HG03175 (cell line): ENCODE results near the gene TMEM182.

Source experiments
- ATAC-seq: cut with Tn5 transposase; IDR thresholded peaks from one replicate; pipeline ENCODE4 v1.9.1; 2021; ENCODE audit warnings: mild to moderate bottlenecking, moderate library complexity; ENCODE audit not compliant: unreplicated experiment

TMEM182 gene

DNA sequence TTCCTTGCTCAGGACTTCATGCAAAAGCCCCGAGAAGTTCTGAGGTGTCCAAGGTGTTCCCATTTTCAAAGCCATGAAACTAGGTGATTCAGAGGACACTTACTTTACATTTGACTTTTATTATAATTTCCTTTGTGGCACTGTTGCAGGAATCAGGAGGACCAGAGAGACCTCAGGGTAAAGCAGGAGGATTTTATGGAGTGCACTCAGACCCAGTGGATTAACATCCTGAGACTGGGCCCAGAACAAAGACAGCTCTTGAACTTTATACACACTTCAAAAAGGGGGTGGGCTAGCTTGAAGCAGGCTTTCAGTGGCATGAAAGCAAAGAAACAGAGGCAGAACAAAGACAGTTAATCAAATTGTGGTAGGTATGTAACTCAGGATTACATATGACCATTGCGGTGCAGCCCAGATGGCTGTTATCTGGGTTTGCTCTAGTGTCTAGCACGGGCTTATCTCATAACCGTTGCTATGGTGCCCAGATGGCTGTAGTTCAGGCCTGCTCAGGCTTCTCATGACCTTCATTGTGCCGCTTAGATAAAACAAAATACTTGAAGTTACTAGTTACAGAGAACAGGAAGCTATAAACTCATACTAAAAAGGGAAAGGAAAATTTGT, 39.4 kb downstream of the TMEM182 start:
- ATAC-seq, result no peak

DNA sequence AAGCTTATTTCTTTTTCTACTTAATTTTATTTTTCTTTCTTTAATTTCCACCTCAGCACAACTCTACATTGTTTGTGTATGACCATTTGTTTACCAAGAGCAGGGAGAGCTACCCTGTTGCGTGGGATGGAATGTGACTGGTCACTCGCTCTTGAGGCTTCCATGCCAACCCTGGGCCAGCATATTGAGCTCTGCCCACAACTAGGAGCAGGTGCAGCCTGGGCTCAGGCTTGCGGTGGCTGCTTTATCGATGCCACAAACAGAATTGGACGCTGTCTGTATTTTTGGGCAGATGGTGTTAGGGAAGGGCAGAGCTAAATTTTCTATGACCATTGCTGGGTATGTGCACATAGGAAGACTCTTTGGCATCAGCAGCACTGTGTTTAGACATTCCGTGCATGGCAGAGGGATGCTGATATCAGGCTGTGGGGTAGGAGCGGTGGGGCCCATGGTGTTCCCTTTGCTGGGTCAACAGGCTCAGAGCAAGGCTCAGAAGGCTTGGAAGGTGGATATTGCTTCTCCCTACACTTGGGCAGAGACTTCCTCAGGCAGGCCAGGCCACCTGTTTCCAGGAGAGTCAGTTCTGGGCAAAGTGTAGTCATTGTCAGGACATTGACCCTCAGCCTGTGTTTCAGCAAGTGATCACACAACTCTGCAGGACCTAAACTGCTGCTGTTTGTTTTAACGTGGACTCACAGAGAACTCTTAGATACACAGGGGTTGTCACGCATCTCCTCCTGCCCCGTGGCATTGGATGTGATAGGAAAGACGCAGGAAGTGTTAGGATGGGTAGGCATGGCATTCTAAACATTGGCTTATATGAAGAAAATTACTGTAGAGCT, 40.2 kb downstream of the TMEM182 start:
- ATAC-seq, result no peak

DNA sequence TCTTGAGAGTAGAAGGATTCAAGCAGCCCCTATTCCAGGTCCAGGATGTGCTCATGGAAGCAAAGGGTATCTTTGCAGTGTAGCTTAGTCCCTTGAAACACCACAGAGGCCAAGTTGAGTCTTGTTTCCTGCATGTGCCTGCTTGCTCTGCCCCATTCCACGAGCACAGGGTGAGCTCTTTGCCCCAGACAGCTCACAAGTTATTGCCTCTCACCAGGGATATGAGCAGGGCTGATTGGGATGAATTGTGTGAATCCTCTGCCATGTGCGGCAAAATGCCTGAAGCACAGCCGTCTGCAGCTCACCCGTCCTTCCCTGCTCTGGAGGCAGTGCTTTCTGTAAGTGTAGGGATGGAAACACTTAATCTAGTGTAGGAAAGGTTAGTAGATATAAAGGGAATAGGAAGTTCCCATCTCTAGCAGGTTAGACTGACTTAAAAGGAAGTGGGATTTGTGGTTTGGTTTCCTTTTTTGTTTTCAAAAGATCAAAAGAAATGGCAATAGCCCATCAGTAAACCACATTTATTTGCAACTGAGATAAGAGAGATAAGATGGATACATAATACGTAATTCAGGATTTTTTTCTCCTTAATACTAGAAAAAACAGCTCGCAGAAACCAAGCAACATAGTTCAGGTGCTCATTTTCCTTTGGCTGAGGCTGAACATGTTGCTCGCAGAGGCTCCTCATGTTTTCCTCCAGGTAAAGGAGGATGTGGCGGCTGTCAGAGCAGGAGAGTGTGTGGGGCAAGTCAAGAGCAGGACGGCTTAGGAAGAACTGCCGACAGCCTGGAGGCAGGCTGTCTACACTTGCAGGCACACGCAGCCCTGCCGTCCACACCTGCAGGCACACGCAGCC, 41.4 kb downstream of the TMEM182 start:
- ATAC-seq, result no peak

DNA sequence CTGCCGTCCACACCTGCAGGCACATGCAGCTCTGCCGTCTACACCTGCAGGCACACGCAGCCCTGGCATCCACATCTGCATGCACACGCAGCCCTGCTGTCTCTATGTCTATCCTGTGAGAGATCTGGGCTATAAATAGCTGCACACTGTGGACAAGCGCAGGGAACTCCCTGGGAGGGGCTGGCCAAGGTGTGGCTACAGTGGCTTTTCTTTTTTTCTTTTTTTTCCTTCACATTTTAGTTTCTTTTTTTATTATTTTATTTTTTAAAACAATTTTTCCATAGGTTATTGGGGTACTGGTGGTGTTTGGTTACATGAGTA, 42.0 kb downstream of the TMEM182 start:
- ATAC-seq, result no peak

DNA sequence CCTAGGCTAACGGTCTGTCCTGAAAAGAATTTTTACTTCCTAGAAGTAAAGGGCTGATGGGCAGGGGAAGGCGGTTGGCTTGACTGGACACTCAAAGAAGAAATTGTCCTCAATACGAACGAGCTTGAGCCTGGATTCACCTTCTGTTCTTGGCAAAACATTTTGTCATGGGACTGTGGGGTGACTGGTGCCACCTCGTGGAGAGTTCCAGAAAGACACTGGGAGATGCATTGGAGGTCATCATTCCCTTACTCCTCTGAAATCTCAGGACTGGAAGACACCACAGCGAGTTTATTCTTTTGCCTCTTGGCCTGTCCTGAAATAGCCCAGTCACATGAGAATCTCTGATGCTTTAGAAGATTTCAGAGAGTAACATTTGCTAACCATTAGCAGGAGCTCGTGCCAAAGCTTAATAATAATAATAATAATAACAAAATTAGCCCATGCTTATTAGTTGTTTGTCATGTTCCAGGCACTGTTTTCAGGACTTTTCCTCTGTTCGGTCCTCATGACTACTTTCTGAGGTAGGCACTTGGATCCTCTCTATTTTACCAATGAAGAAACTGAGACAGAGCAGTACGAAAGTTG, 44.5 kb downstream of the TMEM182 start:
- ATAC-seq, result peak; percentile 82

DNA sequence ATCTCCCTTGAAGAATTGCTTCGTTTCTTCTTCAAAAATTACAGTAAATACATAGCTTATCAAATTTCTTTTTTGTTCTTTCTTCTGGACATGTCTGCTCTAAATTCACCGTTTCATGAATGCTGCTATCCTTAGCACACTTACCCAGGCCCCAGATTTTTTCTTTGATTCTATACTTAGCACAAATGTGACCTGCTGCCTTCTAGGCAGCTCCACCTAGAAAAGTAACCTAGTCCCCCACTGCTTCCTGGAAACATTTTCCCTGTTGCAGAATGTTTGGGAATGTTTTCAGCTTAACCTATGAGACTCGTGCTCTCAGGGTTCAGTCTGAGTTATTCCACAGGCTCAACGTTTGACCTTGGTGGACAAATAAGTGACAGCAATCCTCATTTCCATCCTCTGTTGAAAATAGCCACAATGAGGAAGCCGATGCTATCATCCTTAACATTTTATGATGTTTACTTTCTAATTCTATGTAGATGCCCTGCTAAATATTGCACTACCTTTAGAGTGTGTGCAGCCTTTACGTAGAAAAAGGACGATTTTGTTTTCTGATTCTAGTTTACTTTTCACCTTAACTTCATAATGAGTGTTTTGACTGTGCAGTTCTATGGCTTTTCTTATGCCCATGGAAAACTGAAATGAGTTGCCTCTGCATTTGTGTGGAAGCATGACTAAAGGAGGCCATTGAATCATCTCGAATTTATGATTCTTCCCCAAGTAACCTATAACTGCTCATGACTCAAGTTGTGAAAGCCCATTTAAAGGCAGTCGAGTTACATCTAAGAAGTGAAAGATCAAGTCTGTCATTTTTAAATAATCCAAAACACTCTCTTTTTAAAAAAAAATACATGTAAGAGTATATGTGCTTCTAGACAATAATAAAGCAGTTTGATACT, 47.7 kb downstream of the TMEM182 start:
- ATAC-seq, result no peak

DNA sequence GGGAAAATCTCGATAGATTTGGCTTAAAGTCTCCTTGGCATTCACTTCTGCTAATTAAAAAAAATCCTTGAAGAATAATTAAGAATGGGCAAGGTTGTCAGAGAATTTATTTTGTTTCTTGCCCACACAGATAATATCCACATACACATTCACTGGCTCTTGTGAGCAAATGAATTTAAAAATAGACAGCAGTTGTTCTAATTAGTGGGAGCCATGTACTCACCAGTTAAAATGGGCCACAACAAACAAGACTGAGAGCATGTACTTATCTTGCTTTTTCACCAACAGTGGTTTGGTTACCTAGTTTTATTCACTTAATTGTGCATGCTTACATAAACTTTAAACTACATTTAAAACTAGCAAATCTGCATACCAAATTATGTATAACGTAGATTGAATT, 53.5 kb downstream of the TMEM182 start:
- no peak for ATAC-seq

DNA sequence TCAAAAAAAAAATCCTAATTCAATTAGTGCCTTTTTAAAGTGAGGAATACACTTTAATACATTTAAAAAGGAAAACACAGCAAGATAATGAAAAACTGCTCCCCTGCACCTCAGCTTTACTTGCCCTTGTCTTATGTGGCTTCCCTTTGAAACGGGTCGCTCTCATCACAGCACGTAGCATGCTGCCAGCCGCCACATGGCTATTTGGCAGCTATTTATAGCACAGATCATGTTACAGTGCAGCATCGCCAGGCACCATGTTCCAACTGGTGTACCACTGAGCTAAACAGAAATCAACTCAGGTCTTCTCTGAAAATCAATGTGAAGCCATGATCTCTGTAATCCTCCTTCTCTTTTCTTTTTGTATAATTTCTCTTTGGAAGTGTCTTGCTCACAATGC, 65.1 kb downstream of the TMEM182 start:
- no peak for ATAC-seq

DNA sequence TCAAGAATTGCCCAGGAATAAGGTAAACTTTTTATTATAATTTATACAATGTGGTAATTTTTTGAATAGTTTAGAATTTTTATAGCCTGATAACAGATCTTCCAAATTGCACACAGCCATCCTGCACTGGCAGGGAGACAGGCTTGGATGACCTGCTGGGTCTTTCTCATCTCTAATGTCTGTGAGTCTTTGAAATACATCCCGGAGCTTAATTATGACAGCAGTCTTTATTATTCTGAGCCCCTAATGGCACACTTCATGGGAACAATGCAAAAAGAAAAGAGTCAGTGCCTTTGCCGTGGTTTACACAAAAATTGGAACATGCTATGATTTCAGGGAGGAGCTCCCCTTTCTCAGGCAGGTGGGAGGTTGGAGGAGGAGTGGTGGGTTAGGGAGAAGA, 71.0 kb downstream of the TMEM182 start:
- ATAC-seq, result no peak

DNA sequence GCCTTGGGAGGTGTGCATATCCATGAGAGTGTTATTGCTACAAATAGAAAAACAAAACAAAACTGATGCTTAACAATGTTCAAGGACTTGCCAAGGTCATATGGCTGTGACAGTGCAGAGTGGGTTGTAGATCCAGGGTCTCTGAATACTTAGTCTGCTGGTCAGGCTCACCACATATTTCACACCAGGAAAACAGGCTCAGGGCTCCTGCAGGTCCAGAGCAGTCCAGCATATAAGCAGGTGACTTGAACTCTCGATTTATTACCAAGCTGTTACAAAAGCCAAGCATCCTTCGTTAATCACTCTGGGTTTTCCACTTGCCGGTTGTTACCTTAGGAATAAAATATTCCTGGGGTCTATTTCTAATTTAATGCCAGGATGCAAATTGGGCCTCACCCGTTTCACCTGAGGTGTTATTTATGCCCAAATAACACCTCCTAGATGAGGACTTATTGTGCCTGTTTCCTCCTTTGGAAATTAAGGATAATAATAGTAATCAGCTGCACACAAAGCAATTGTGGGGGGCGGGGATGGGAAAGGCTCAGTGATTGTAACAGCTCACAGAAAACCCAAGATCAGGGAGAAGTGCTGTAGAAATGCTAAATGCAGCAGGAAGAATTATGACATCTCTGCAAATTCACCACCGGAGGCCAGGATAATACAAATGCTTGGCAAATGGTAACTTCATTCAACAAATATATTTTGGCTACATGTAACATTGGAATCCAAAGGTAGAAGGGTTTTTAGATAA, 72.9 kb downstream of the TMEM182 start:
- ATAC-seq, result no peak

DNA sequence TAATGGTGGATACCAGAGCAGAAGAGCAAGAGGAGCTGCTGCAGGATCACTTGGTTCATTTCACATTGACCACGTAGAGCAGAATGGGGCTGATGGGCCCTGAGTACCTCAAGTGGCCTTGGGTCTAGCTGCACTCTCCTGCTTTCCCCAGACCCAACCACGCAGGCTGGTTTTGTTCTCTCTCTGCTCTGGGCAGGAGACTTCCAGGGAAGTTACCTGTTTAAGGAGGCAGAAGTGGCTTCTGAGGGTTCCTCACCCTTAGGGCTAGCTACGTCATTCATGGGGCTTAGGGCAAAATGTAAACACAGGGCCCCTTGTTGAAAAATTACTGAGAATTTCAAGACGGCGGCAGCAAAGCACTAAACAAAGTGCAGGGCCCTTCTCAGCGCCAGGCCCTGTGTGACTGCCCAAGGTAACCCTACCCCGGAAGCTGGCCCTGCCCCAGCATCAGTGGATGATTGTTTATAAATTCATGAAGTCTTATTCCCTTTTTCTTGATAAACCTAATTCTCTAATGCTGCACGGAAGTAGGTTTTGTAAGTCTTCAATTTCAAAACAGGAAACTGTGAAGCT, 75.9 kb downstream of the TMEM182 start:
- ATAC-seq, result no peak

DNA sequence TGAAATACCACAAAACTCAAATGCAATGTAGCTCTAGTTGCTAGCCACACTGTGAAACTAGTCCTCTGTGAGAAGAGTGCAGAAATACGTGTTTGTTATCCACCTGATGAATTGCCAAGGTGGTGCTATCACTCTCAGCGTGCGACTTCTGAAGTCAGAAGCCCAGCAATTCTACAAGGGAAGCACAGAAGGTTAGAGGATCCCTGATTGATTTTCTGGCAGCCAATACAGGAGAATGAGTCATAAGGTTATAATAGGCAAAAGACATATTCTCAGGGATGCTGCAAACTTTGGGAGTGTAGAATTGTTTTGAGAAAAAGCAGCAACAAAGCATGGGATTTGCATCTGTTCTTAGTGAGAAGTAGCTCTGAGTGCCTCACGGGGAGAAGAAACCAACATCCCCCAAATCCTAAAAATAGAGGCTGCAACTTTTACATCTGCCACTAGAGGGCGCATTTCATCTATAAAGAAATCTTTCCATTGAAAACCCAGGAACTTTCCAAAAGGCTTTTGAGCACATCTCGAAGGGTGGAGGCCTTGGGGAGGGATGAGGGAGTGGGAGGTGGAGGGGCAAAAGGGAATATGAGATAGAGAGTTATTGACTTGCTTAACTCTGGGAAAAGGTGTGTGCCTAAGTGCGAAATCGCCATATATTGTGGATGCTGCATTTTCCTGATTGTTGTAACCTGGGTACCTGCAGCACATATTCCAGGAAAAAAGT, 78.0 kb downstream of the TMEM182 start:
- no peak for ATAC-seq

DNA sequence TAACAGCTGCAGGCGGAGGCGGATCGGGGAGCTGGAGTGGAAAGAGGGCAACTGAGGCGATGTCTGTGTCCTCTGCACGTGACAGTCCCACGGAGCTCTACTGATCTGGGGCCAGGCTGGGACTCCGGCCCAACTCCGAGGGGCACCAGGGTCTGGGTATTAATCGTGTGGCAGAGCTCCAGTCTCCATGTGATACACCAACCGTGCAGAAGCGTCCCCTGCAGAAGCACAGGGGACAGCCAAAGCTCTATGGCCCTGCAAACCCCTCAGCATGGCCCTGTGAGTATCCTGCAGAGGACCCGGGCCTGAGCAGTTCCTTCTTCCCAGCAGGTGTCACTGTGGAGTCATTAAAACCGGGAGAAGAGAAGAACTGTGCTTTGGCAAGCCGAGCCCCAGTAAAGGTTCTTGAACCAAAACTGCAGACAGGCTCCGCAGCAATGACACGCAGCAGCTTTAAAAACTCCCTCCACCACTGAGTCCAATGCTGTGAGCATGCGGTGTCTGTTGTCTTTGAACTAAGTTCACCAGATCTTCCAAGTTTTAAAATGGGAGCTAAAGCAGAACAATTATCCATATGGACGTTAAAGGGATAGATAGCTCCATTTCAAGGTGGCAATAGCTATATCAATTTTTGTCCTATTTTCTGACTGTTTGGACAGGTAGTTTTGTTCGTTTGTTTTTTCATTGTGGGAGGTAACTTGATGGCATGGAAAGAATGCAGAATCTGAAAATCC, 79.4 kb downstream of the TMEM182 start:
- ATAC-seq, result peak; percentile 63

DNA sequence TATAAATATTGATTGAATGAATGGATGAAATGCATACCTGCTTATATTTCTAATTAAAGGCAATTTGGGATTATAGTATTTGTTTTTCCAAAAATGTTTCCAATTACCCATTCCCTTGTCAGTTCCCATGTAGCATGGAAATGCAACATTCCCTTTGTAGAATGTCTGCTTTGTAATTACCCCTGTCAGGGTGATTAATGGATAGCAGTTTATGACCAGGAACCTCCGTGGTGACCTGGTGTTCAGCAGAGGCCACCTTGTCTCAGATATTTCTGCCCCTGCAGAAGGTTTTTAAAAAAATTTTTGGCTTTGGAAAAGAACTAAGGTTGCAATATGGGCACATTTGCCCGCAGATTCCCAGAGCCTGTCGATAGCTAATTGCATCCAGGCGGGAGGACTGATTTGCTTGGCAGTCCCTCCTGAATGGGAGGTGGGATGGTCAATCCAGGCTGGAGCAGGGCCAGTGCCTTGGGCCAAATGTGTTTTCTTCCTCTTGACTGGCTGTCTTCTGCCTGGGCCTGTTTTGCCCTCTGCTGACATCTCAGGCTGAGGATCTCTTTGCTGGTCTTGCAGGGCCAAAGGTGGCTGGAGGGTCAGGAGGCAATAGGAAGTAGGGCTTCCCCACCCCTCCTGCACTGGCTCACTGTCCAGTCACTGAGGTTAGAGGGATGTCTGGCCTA, 82.1 kb downstream of the TMEM182 start:
- no peak for ATAC-seq

DNA sequence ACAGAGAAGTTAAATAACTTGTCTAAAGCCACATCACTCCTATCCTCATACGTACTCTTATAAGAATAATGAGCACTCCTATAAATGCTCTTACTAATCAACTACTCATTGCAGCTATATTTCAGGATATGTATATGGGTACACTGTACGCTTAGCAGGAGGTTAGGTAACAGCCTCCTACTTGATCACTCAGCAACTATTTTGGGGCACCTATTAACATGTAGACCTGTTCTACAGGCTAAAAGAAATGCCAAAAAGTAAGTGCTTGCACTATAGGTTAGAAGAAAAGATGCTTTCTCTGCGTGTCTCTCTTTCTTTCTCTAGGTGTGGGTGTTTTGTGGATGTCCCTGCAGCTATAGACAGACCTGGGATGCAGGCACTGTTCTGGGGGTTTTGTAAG, 83.1 kb downstream of the TMEM182 start:
- ATAC-seq, result no peak

DNA sequence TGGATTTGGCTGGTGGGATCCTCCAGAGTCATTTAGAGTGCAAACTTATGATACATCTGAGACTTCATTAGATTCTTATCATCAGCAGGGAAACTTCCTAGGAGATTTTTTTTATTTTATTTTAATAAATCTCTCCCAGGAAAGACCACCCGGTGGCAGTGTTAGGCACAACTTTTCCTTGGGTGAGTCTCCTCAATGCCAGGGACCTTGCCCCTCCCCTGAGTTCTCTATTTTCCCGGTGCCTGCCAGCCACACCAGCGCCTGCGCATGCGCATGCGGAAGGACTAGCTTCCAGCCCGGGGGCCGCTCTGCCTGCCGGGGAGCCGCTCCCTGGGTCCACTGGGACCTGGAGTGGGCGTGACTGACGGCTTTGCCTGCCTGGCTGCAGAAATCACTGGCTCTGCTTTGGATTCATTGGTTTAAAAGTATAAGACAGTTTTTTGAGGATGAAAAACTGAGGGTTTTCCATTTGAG, 86.6 kb downstream of the TMEM182 start:
- ATAC-seq, result no peak

DNA sequence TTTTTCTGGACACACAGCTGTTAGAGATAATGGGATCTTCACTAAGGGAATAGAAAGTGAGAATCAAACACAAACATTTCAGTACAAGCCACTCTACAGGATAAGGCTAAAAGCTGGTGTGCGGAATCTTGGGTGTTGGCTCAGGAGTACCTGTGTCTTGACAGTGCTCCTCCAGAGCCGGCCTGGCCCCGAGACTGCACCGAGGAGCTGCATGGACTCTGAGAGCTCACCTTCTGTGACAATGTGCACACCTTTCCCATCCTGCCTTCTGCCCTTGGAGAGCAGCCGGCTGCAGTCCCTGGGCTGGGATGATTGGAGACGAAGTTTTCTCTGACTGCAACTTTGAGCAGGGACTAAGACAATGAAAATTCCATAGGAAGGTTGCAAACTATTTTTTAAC, 89.1 kb downstream of the TMEM182 start:
- ATAC-seq, result no peak
